ENCODE data around the gene LAMB4.

- TF ChIP-seq CTCF (IDR thresholded peaks at IDR 0.05) (no peak), POLR2A (IDR thresholded peaks at IDR 0.05; ENCODE audit: low read depth) (no peak), EP300 (IDR thresholded peaks at IDR 0.05) (no peak)
Measured at GRCh38 chr7:108000875-108001763, 129.0 kb downstream of the LAMB4 start.

All from esophagus muscularis mucosa (tissue), 4 donors.